ENCODE results near the gene RNF111.
"Not testable (repeated sequence)": the region's sequence is repeated elsewhere in the genome, so short reads cannot be mapped to it uniquely, and the experiment has no call there.

Gene RNF111

DNA sequence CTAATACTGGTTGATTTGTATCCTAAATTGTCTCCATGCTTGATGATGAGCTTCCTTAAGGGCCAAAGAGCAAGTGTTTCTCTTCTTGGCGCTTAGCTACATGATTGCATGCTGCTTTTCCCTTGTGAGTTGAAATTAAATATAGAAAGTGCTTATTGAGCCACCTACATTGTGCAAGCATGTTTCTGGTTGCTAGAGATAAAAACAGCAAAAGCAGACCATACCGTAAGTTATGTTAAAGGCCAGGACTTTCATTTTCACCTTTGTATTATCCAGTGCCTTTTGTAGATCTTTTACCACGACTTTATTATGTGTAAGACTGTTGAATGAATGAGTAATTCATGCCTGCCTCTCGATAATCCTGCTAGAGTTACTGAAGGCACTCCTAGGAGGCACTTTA is 75.6 kb downstream of the RNF111 start:
- peak; percentile 50 for DNase-seq

DNA sequence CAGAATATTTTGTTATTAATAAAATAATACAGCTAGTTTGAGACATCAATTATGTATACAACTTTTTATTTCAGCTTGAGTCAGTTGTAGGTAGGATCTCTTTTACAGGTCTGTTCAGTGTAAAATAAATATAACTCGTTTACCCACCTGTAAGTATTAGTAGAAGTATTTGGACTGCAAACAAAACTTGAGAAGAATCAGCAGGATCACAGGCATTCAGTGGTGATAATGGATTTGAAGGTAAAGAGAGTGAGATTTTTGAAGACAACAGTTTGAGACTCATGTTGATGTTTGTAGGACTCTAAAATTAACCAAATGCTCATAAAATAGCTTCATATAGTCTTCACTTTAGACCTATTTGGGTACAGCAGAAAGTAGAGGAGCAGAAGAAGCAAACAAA is 82.0 kb downstream of the RNF111 start:
- DNase-seq: no peak

DNA sequence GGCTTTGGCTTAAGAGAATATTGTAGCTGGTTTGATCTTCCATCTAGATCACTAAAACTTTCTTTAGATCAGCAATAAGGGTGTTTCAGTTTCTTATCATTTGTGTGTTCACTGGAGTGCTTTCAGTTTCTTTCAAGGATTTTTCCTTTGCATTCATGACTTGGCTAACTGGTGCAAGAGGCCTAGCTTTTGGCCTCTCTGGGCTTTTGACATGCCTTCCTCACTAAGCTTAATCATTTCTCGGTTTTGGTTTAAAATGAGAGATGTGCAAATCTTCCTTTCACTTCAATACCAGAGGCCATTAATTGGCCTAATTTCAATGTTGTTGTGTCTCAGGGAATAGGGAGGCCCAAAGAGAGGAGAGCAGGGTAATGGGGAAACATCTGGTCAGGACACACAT is 87.1 kb downstream of the RNF111 start:
- DNase-seq: peak; percentile 55

- DNase-seq: no peak
Observed at GRCh38 chr15:59087731-59088130, 100.3 kb downstream of the RNF111 start.

DNA sequence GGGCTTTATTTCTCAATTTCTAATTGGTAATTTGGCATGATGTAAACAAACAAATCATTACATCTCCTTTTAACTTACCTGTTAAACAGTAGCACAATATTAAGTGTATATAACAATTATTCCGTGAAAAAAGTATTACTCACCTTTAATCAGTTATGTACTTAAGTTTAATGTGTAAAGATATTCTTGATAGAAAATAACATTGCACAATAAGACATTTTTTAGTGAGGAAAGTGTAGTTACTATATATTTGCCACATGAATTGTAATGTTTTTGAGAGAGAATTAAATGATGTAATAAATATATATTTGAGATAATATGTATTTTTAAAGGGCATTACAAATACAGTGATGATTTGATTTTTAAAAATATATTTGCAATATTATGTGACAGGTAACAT is 106.6 kb downstream of the RNF111 start:
- DNase-seq: no peak

GRCh38 chr15:59096429-59096828 is 109.0 kb downstream of the RNF111 start:
- no peak for DNase-seq

DNA sequence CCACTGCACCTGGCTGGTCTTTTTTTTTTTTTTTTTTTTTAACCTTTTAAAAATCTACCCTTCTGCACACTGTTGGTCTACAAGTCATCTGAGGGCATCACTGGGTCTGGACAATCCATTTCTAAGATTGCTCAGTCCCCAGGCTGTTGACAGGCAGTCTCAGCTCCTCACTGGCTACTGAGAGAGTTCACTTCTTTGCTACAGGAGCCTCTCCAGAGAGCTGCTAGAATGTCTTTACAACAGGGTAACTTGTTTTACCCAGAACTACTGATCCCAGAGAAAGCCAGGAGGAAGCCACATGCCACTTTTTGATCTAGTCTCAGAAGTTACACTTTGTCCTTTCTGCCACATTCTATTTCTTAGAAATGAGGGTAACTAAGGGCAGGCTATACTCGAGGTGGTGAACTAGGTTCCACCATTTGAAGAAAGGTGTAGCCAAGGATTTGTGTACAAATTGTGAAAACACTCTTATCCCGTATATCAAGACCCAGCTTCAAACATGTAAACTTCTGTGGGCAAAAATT is 111.8 kb downstream of the RNF111 start:
- no peak for DNase-seq

DNA sequence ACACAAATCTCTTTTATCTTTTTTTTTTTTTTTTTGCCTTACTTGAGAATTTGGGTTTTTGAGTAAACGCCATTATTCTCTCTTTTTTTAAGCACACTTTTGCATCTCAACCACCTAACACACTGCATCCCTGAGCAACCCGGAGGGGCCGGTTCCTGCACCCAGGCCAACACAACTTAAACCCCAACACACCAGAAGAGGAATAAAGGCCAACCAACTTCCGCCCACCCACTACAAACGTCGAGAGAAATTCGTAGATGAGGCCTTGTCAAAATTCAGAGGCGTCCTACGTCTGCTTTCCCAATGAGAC is 117.1 kb downstream of the RNF111 start:
- DNase-seq: no peak

DNA sequence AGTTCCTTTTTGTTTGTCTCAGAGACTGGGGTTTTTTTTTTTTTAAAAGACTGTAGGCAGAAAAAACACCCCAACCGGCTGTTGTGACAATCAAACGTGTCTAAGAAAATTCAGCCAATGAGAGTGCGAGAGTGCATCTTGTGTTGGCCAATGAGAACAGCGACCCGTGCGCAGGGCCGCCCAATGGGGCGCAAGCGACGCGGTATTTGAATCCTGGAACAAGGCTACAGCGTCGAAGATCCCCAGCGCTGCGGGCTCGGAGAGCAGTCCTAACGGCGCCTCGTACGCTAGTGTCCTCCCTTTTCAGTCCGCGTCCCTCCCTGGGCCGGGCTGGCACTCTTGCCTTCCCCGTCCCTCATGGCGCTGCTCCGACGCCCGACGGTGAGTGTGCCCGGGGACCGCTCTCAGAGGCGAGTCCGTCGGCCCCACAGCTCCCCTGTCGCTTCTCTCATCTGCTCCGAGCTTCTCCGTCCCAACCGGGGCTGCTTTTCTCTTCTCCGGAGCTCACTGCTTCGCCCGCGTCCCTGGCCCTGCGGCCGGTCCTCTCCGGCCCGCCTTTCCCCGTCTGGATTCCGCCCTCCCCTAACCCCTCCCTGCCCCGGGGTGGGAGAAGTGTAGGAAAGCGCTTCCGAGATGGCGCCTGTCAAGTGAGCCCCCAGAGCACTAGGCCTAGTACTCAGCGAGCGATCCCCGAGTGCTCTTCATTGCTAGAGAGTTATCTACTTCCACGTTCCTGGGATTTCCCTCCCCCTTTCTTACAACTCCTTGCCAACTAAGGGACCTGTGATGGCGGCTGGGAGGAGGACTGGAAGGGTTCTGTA is 117.7 kb downstream of the RNF111 start, which contains the start of gene CCNB2:
Gene CCNB2 (plus strand): TSS at position 235 of the 821 bp plus-strand sequence. CDS start 123 bp downstream, at position 358.
- DNase-seq: peak; percentile 95

- no peak for DNase-seq
Observed at GRCh38 chr15:59105854-59106253, 118.4 kb downstream of the RNF111 start.

GRCh38 chr15:59111251-59111650 is 123.8 kb downstream of the RNF111 start:
- no peak for DNase-seq

- DNase-seq: no peak
Observed at GRCh38 chr15:59115047-59115446, 127.6 kb downstream of the RNF111 start.

- no peak for DNase-seq
Observed at GRCh38 chr15:59116141-59116540, 128.7 kb downstream of the RNF111 start.

- no peak for DNase-seq
Observed at GRCh38 chr15:59116771-59117170, 129.3 kb downstream of the RNF111 start.

DNA sequence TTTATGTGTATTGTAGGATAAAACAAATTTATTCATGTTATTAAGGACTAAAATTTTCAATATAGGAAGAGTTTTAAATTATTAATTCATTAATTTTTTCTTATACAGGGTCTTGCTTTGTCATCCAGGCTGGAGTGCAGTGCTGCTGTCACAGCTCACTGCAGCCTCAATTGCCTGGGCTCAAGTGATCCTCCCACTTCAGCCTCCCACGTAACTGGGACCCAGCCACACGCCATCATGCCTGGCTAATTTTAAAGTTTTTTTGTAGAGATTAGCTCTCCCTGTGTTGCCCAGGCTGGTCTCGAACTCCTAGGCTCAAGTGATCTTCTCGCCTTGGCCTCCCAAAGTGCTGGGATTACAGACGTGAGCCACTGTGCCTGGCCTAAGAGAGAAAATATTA is 132.2 kb downstream of the RNF111 start:
- no peak for DNase-seq

- no peak for DNase-seq
Observed at GRCh38 chr15:59120937-59121336, 133.5 kb downstream of the RNF111 start.

DNA sequence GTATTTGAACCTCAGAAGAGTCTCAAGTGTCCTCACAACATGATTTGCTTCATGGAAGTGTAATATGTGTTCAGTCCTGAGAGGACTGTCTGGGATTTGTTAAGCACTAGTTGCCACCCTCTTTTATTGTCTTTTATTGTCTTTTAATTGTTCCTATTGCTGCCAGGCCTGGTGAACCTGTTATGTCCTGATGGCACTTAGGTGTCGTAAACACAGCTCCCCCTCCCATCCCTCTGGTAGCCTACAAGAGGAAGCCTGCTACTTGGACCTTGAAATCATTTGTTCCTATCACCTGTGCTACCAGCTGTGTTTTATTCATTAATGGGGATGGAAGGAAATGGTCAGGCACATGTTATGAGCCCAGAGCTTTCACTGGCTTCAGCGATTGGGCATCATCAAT is 136.8 kb downstream of the RNF111 start:
- no peak for DNase-seq

- DNase-seq: not testable (repeated sequence)
Observed at GRCh38 chr15:59125683-59126082, 138.2 kb downstream of the RNF111 start.

GRCh38 chr15:59127255-59127654 is 139.8 kb downstream of the RNF111 start:
- peak; percentile 14 for DNase-seq

GRCh38 chr15:59131456-59131855 is 144.0 kb downstream of the RNF111 start:
- DNase-seq: no peak

- no peak for DNase-seq
Observed at GRCh38 chr15:59131969-59132562, 144.6 kb downstream of the RNF111 start.

DNA sequence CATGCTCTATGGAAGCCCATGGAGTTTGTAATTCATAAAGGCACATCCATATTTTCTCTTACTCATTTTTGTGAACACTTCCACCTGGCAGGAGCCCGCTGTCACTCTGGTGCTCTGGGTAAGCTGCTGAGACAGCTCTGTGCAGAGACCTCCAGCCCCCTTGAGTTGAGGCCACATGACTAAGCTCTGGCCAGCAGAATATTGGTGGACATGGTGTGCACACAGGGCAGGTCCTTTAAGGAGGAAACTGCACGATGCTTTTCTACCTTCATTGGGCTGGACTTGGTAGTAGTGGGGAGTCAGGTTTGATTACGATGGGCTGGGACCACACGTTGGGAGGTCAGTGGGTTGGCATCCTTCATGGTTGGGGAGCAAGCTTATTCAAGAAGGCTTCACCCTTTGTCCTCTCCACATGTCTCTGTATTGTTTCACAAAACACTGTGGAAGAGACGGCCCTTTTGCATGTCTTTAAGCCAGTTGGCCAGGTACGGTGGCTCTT is 146.5 kb downstream of the RNF111 start:
- DNase-seq: no peak

GRCh38 chr15:59137566-59137965 is 150.1 kb downstream of the RNF111 start:
- no peak for DNase-seq

DNA sequence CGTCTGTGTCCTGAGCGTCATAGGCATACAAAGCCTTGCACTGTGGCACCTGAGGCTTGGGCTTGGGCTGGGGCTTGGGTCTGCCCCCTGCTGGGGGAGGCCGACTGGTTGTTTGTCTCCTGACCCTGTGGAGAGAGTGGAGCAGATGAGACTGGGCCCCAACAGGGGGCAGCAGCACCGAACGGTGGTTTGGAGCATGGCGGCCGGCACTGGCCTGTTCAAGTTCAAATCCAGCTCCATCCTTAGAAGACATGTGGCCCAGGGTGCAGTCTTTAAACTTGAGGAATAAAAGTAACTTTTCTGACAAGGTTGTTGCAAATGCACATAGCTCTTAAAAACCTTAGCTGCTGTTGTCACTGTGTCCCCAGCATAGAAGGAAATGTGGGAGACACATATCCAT is 150.8 kb downstream of the RNF111 start:
- peak; percentile 49 for DNase-seq
